ENCODE results near the gene INAFM2. TPM values are rescaled to one million over a fixed set of nuclear protein-coding genes. Genes with fewer than 3 reads are reported as not detected.

The INAFM2 gene
- total and polyA plus RNA-seq, 9 of the 15 experiments (the other 6 are each of a cell fraction or from before 2014, with no cell fraction given) = 11.8 to 43.1 (median 27.2) TPM

DNA sequence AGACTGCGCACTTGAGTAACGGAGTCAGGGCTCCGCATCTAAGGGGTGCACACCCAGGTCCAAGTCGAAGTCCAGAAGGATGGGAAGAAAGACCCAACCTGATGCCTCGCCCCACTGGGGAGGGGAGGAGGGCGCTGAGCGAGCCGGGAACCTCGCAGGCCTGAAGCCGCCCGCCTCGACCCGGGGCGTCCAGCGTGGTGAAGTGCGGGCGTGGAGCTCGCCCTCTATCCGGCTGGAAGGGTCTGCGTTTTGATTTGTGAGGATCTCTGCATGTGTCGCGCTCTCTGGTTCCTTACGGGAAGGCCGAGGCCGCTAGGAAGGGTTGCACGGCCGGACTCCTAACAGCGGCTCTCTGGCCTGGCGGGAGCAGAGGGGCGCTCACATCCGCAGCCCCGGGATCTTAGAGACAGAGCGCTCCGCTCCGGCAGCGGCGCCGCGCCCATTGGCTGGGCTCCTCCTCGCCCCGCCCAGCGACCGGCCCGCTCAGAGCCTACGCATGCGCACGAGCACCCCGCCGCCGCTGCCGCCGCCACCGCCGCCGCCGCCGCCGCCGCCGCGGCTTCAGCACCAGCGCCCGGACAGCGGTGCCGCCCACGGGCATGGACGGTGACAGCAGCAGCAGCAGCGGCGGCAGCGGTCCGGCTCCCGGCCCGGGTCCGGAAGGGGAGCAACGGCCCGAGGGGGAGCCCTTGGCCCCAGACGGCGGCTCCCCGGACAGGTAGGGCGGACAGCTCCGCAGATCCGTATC is 34.4 kb downstream of the INAFM2 start, which contains the start of gene DISP2 (continued):
- TF ChIP-seq, protein P1, sequence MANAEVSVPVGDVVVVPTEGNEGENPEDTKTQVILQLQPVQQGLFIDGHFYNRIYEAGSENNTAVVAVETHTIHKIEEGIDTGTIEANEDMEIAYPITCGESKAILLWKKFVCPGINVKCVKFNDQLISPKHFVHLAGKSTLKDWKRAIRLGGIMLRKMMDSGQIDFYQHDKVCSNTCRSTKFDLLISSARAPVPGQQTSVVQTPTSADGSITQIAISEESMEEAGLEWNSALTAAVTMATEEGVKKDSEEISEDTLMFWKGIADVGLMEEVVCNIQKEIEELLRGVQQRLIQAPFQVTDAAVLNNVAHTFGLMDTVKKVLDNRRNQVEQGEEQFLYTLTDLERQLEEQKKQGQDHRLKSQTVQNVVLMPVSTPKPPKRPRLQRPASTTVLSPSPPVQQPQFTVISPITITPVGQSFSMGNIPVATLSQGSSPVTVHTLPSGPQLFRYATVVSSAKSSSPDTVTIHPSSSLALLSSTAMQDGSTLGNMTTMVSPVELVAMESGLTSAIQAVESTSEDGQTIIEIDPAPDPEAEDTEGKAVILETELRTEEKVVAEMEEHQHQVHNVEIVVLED (CRISPR knock-in tag; IDR thresholded peaks at IDR 0.05) = 0 out of 2 replicates have a peak, but pooled peaks have one; percentile 7
- no peak for TF ChIP-seq KDM1A (IDR thresholded peaks at IDR 0.05)
- TF ChIP-seq GABPB1 (CRISPR knock-in tag; IDR thresholded peaks at IDR 0.05) = no peak
- peak; percentile 54; the same call in 1 of the 2 replicates for TF ChIP-seq DMBX1 (CRISPR knock-in tag; IDR thresholded peaks at IDR 0.05; ENCODE audit: borderline replicate concordance)
- TF ChIP-seq SIN3B (IDR thresholded peaks at IDR 0.05; ENCODE audit: low read depth) = peak; percentile 38; the same call in 1 of the 2 replicates
- TF ChIP-seq KAT7 (CRISPR knock-in tag; IDR thresholded peaks at IDR 0.05; ENCODE audit: borderline replicate concordance) = no peak
- TF ChIP-seq CCNT2 (IDR thresholded peaks at IDR 0.05; ENCODE audit: borderline replicate concordance, extremely low read depth, insufficient read length, low read depth, low read length) = peak; percentile 24
- 0 out of 2 replicates have a peak, but pooled peaks have one; percentile 43 for TF ChIP-seq NR3C1 (CRISPR knock-in tag; IDR thresholded peaks at IDR 0.05)
- no peak for TF ChIP-seq ZNF316 (IDR thresholded peaks at IDR 0.05)
- TF ChIP-seq, protein P2, sequence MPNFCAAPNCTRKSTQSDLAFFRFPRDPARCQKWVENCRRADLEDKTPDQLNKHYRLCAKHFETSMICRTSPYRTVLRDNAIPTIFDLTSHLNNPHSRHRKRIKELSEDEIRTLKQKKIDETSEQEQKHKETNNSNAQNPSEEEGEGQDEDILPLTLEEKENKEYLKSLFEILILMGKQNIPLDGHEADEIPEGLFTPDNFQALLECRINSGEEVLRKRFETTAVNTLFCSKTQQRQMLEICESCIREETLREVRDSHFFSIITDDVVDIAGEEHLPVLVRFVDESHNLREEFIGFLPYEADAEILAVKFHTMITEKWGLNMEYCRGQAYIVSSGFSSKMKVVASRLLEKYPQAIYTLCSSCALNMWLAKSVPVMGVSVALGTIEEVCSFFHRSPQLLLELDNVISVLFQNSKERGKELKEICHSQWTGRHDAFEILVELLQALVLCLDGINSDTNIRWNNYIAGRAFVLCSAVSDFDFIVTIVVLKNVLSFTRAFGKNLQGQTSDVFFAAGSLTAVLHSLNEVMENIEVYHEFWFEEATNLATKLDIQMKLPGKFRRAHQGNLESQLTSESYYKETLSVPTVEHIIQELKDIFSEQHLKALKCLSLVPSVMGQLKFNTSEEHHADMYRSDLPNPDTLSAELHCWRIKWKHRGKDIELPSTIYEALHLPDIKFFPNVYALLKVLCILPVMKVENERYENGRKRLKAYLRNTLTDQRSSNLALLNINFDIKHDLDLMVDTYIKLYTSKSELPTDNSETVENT (CRISPR knock-in tag; IDR thresholded peaks at IDR 0.05) = peak; percentile 8; the same call in 1 of the 2 replicates
- TF ChIP-seq, protein P3, sequence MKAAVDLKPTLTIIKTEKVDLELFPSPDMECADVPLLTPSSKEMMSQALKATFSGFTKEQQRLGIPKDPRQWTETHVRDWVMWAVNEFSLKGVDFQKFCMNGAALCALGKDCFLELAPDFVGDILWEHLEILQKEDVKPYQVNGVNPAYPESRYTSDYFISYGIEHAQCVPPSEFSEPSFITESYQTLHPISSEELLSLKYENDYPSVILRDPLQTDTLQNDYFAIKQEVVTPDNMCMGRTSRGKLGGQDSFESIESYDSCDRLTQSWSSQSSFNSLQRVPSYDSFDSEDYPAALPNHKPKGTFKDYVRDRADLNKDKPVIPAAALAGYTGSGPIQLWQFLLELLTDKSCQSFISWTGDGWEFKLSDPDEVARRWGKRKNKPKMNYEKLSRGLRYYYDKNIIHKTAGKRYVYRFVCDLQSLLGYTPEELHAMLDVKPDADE (conservative IDR thresholded peaks at IDR 0.05; ENCODE audit: control insufficient read depth, low read depth, low read length) = peak; percentile 94; the same call in 1 of the 2 replicates
- TF ChIP-seq POLR2B (IDR thresholded peaks at IDR 0.05; ENCODE audit: low read depth, partially characterized antibody) = no peak
- TF ChIP-seq NONO (IDR thresholded peaks at IDR 0.05; ENCODE audit: low read depth in 2 of 2, low read length in 1 of 2) = peak in 1 of 2 experiments; percentile 55; a peak in 1 of 4 replicates
- TF ChIP-seq, protein P4, sequence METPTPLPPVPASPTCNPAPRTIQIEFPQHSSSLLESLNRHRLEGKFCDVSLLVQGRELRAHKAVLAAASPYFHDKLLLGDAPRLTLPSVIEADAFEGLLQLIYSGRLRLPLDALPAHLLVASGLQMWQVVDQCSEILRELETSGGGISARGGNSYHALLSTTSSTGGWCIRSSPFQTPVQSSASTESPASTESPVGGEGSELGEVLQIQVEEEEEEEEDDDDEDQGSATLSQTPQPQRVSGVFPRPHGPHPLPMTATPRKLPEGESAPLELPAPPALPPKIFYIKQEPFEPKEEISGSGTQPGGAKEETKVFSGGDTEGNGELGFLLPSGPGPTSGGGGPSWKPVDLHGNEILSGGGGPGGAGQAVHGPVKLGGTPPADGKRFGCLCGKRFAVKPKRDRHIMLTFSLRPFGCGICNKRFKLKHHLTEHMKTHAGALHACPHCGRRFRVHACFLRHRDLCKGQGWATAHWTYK (CRISPR knock-in tag; IDR thresholded peaks at IDR 0.05) = 0 out of 2 replicates have a peak, but pooled peaks have one; percentile 51
- TF ChIP-seq, protein P5, sequence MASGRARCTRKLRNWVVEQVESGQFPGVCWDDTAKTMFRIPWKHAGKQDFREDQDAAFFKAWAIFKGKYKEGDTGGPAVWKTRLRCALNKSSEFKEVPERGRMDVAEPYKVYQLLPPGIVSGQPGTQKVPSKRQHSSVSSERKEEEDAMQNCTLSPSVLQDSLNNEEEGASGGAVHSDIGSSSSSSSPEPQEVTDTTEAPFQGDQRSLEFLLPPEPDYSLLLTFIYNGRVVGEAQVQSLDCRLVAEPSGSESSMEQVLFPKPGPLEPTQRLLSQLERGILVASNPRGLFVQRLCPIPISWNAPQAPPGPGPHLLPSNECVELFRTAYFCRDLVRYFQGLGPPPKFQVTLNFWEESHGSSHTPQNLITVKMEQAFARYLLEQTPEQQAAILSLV (tag; IDR thresholded peaks at IDR 0.05) = no peak
- TF ChIP-seq NRF1 (conservative IDR thresholded peaks at IDR 0.05 in 1 of 2, IDR thresholded peaks at IDR 0.05 in 1 of 2) = peak; percentile 94 to 96
- no peak for TF ChIP-seq CAMTA2 (CRISPR knock-in tag; conservative IDR thresholded peaks at IDR 0.05)
- TF ChIP-seq BRCA1 (IDR thresholded peaks at IDR 0.05) = no peak
- no peak for TF ChIP-seq BRCA1 (CRISPR knock-in tag; IDR thresholded peaks at IDR 0.05)
- TF ChIP-seq HDAC8 (tag; IDR thresholded peaks at IDR 0.05) = 0 out of 2 replicates have a peak, but pooled peaks have one; percentile 21

Data from K562 (cell line).